SK-N-SH treated with all-trans-retinoic acid at 6 μM for 48 hours (cell line): ENCODE measurements around the gene CPNE2.

ENCODE experiments used
- ISL1 ChIP-seq: fragments of 250-450 bp; sonication (Bioruptor Pico); IDR thresholded peaks from 2 replicates; pipeline ENCODE4 v2.1.2; 2022; ENCODE audit warnings: mild to moderate bottlenecking, moderate library complexity
- PPARA ChIP-seq: fragments of 250-450 bp; sonication (Bioruptor Pico); IDR thresholded peaks from 2 replicates; pipeline ENCODE4 v1.5.0; 2020; ENCODE audit warnings: mild to moderate bottlenecking, borderline replicate concordance
- ZC3H10 ChIP-seq: fragments of 250-450 bp; sonication (Bioruptor Pico); IDR thresholded peaks from 2 replicates; pipeline ENCODE4 v1.5.1; 2021; ENCODE audit warnings: mild to moderate bottlenecking, moderate library complexity

DNA sequence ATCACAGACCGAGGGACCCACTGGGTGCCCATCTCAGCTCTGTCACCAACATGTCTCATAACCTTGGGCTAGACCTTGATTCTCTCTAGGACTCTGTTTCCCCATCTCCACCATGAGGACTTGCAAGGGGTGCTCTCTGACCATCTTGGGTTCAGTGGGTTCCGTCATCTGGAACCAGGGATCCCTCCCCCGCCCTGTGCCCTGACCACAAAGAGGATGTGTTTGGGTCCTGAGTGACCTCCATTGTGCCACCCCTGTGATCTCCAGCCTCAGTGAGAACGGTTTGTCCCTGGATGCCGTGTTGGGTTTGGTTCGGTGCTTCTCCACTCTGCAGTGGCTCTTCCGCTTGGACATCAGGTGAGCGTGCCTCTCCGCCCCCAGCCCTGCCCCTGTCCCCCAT is 49.1 kb upstream of the CPNE2 start:
- TF ChIP-seq ZC3H10 (CRISPR knock-in tag) (no peak), ISL1 (CRISPR knock-in tag) (no peak), PPARA (CRISPR knock-in tag) (no peak)
